ENCODE measurements around the gene UAP1. TPM values are rescaled to one million over a fixed set of nuclear protein-coding genes. Genes with fewer than 3 reads are reported as not detected.

The UAP1 gene
- total RNA-seq, 4 donors from 2014 or later: 95.0 to 131 (median 117) TPM

GRCh38 chr1:162609306-162609705 is 47.8 kb downstream of the UAP1 start:
- in situ Hi-C loops (cut with MboI; ENCODE audit: low pct_ligation_motif_present in 1 of 4, low pct_unique_long_range_greater_than_20kb in 1 of 4, low sequenced_read_pairs in 3 of 4): loop anchor here in 2 of 4 donors (25.0 kb wide), 1 partner anchor 178 kb away; the partner anchor contains the start of gene HSD17B7 (in 2 of the 2)
- 84% methylated on average over 2 of the region's 2 CpGs; no CpG with 5 or more reads in 1 of the 2 donors for WGBS, 2 donors (ENCODE audit: low coverage in 1 of 2)
- DNase-seq: no peak
- no peaks in the 10 kb centered on the region for H3K9me3 ChIP-seq
- no peak overlapping the region for H3K27ac ChIP-seq
- no peaks in the 10 kb centered on the region for H3K27me3 ChIP-seq
- no peak overlapping the region for H3K4me3 ChIP-seq
- intact Hi-C loops (cut with DNase I; ENCODE audit: low total_unique reads): no loop called here
- TF ChIP-seq CTCF (IDR thresholded peaks at IDR 0.05) (no peak), POLR2AphosphoS5 (IDR thresholded peaks at IDR 0.05) (no peak), POLR2A (IDR thresholded peaks at IDR 0.05) (no peak), EP300 (IDR thresholded peaks at IDR 0.05; ENCODE audit: low read depth) (no peak)
- peaks cover 3 to 12% (median 8%) of the 10 kb centered on the region in 4 donors for H3K4me1 ChIP-seq
- H3K36me3 ChIP-seq: peaks cover 0 to 6% (median 0%) of the 10 kb centered on the region in 4 donors

GRCh38 chr1:162612606-162613400 is 51.3 kb downstream of the UAP1 start:
- intact Hi-C loops (cut with DNase I; ENCODE audit: low total_unique reads) (loop anchor here (10.0 kb wide), 1 partner anchor 192 kb away; no protein-coding TSS in a partner anchor), in situ Hi-C loops (cut with MboI; ENCODE audit: low pct_ligation_motif_present in 1 of 4, low pct_unique_long_range_greater_than_20kb in 1 of 4, low sequenced_read_pairs in 3 of 4) (loop anchor here in 3 of 4 donors (10.0 to 25.0 kb wide), 2 partner anchors 174 to 192 kb away; partner anchors contain the start of gene HSD17B7 (in 2 of the 3))
- TF ChIP-seq POLR2AphosphoS5 (IDR thresholded peaks at IDR 0.05) (peak in 1 of 3 donors; percentile 15), POLR2A (IDR thresholded peaks at IDR 0.05) (no peak)

GRCh38 chr1:162616848-162617247 is 55.3 kb downstream of the UAP1 start:
- DNase-seq: no peak
- H3K4me3 ChIP-seq: no peak overlapping the region
- WGBS, 2 donors (ENCODE audit: low coverage in 1 of 2): 87 to 100% methylated on average over 1 of the region's 1 CpG
- peaks cover 3 to 12% (median 8%) of the 10 kb centered on the region in 4 donors for H3K4me1 ChIP-seq
- H3K27ac ChIP-seq: no peak overlapping the region
- in situ Hi-C loops (cut with MboI; ENCODE audit: low pct_ligation_motif_present in 1 of 4, low pct_unique_long_range_greater_than_20kb in 1 of 4, low sequenced_read_pairs in 3 of 4): loop anchor here in 3 of 4 donors (10.0 to 25.0 kb wide), 2 partner anchors 170 to 188 kb away; partner anchors contain the start of gene HSD17B7 (in 2 of the 3)
- TF ChIP-seq CTCF (IDR thresholded peaks at IDR 0.05): no peak
- no peak for TF ChIP-seq POLR2A (IDR thresholded peaks at IDR 0.05)
- no peak for TF ChIP-seq POLR2AphosphoS5 (IDR thresholded peaks at IDR 0.05)
- no peak for TF ChIP-seq EP300 (IDR thresholded peaks at IDR 0.05; ENCODE audit: low read depth)
- intact Hi-C loops (cut with DNase I; ENCODE audit: low total_unique reads): loop anchor here (10.0 kb wide), 1 partner anchor 188 kb away; no protein-coding TSS in a partner anchor
- H3K9me3 ChIP-seq: peaks cover 6 to 14% of the 10 kb centered on the region in 2 donors
- no peaks in the 10 kb centered on the region for H3K36me3 ChIP-seq
- H3K27me3 ChIP-seq: no peaks in the 10 kb centered on the region

More at GRCh38 chr1:162612606-162613400, 51.3 kb downstream of the UAP1 start:
- H3K9me3 ChIP-seq: peaks cover 6 to 12% of the 10 kb centered on the region in 2 donors
- H3K27ac ChIP-seq: peak overlapping the region; percentile 42 to 62 (median 60)
- 62 to 68% methylated on average over 7 to 8 of the region's 8 CpGs for WGBS, 2 donors (ENCODE audit: low coverage in 1 of 2)
- H3K36me3 ChIP-seq: peaks cover 0 to 6% (median 0%) of the 10 kb centered on the region in 4 donors
- DNase-seq: no peak
- H3K4me3 ChIP-seq: no peak overlapping the region
- no peaks in the 10 kb centered on the region for H3K27me3 ChIP-seq
- peaks cover 3 to 12% (median 8%) of the 10 kb centered on the region in 4 donors for H3K4me1 ChIP-seq

- H3K27me3 ChIP-seq: no peaks in the 10 kb centered on the region
- no peak overlapping the region for H3K27ac ChIP-seq
- peaks cover 3 to 12% (median 8%) of the 10 kb centered on the region in 4 donors for H3K4me1 ChIP-seq
- no peak for TF ChIP-seq POLR2AphosphoS5 (IDR thresholded peaks at IDR 0.05)
- no peak for TF ChIP-seq EP300 (IDR thresholded peaks at IDR 0.05; ENCODE audit: low read depth)
- TF ChIP-seq CTCF (IDR thresholded peaks at IDR 0.05): no peak
- TF ChIP-seq POLR2A (IDR thresholded peaks at IDR 0.05): no peak
- no peak for DNase-seq
- in situ Hi-C loops (cut with MboI; ENCODE audit: low pct_ligation_motif_present in 1 of 4, low pct_unique_long_range_greater_than_20kb in 1 of 4, low sequenced_read_pairs in 3 of 4): loop anchor here in 3 of 4 donors (10.0 to 25.0 kb wide), 2 partner anchors 170 to 187 kb away; partner anchors contain the start of gene HSD17B7 (in 2 of the 3)
- no peak overlapping the region for H3K4me3 ChIP-seq
- 97 to 100% methylated on average over 1 of the region's 1 CpG for WGBS, 2 donors (ENCODE audit: low coverage in 1 of 2)
- H3K36me3 ChIP-seq: no peaks in the 10 kb centered on the region
- peaks cover 6 to 14% of the 10 kb centered on the region in 2 donors for H3K9me3 ChIP-seq
- intact Hi-C loops (cut with DNase I; ENCODE audit: low total_unique reads): loop anchor here (10.0 kb wide), 1 partner anchor 187 kb away; no protein-coding TSS in a partner anchor
Measured at GRCh38 chr1:162617513-162617912, 56.0 kb downstream of the UAP1 start.

Measured in transverse colon (tissue), 4 donors.